ENCODE results near the gene PPP4R3B.
"Not testable (repeated sequence)": the region's sequence is repeated elsewhere in the genome, so short reads cannot be mapped to it uniquely, and the experiment has no call there.

PPP4R3B gene

DNA sequence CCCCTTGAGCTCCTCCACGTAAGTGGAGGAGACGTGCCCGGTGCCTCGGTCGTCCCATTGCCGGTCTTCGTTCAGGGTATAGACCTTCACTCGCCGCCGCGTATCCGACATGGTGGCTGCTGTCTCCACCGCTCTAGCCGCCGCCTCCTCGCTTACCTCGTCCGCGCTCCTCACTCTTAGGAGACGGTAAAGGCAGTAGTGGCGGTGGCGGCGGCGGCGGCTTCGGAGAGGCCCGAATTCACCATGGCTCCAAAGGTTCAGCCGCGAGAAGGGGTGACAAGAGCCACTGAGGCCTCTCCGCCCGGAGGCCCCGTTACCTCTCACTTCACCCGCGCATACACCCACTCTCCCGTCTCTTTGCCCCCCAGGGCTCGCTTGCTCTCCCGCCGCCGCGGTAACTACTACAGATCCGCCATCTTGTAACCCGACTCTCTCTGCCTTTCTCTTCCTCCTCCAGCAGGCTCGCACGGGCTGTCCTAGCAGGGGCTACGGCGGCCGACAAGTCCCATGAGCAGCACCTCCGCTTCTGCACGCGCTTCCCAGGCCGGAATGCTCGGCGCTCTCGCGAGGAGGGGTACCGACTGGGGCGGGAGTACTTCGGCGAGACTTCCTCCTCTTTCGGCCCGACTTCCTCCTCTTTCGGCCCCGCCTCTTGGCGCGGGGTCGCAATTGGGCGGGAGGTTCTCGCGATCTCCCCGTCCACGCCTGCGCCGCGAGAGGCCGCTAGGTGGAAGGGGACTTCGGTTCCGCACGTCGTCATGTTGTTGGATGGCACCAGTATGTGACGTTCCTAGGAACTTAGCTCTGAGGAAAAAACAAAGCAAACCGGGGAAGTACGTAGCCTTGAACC, at the start of gene PPP4R3B:
TSS of gene PPP4R3B (minus strand) at position 448 of the 850 bp plus-strand sequence. CDS start at position 111, 337 bp downstream.
- DNase-seq (ENCODE audit: low read depth) = peak; percentile 98

- no peak for DNase-seq (ENCODE audit: low read depth)
Measured at GRCh38 chr2:55653255-55653654, 35.8 kb upstream of the PPP4R3B start.

- DNase-seq (ENCODE audit: low read depth) = no peak
Measured at GRCh38 chr2:55649211-55649610, 31.8 kb upstream of the PPP4R3B start.

GRCh38 chr2:55636831-55637230, 19.4 kb upstream of the PPP4R3B start:
- no peak for DNase-seq (ENCODE audit: low read depth)

DNA sequence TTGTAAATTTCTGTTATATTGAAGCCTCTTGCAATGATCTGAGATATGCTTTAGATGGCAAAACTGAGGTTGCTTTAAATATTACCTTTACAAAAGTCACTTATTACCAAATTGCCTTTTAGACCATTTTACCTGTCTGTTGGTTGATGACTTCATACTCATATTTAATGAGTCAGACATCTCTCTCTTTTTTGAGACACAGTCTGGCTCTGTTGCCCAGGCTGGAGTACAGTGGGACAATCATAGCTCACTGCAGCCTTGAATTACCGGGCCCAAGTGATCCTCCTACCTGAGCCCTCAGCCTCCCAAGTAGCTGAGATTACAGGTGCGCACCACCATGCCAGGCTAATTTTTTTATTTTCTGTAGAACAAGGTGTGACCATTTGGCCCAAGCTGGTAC, 11.5 kb upstream of the PPP4R3B start:
- DNase-seq (ENCODE audit: low read depth) = no peak

GRCh38 chr2:55627915-55628314, 10.5 kb upstream of the PPP4R3B start:
- DNase-seq (ENCODE audit: low read depth) = no peak

GRCh38 chr2:55621802-55622201, 4.4 kb upstream of the PPP4R3B start:
- no peak for DNase-seq (ENCODE audit: low read depth)

GRCh38 chr2:55620123-55620779, 2.8 kb upstream of the PPP4R3B start:
- no peak for DNase-seq (ENCODE audit: low read depth)

- DNase-seq (ENCODE audit: low read depth) = peak; percentile 23
Measured at GRCh38 chr2:55618275-55619055, 1.0 kb upstream of the PPP4R3B start.

- DNase-seq (ENCODE audit: low read depth) = no peak
Measured at GRCh38 chr2:55618025-55618274, 528 bp upstream of the PPP4R3B start.

DNA sequence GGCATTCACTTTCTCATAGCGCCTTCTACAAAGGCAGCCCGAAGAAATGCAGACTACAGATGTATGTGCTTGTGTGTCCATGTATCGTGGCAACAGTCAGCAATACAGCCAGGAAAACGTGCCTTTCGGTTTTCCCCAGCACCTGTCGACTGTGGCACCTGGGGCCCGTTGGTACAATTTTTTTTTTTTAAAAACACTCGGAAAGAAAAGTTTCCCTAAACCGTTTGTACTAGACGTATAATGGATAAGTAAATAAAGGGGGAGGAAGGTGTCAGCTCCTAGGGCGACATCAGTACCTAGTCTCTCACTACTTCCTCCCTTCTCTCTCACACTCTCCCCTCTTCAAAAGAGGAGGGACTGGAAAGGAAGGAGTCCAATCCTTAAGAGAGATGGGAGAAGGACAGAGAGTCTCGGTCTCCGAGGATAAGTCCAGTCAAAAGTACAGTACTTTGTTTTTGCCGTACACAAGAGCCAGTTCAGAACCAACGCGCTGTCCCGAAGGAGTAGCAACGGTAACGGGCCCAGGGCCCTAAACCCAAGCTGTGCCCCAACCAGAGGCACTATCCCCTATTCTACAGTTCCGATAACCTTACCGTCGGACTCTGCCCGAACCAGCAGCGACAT, 759 bp downstream of the PPP4R3B start:
- DNase-seq (ENCODE audit: low read depth) = no peak

GRCh38 chr2:55611997-55612396, 5.4 kb downstream of the PPP4R3B start:
- no peak for DNase-seq (ENCODE audit: low read depth)

DNA sequence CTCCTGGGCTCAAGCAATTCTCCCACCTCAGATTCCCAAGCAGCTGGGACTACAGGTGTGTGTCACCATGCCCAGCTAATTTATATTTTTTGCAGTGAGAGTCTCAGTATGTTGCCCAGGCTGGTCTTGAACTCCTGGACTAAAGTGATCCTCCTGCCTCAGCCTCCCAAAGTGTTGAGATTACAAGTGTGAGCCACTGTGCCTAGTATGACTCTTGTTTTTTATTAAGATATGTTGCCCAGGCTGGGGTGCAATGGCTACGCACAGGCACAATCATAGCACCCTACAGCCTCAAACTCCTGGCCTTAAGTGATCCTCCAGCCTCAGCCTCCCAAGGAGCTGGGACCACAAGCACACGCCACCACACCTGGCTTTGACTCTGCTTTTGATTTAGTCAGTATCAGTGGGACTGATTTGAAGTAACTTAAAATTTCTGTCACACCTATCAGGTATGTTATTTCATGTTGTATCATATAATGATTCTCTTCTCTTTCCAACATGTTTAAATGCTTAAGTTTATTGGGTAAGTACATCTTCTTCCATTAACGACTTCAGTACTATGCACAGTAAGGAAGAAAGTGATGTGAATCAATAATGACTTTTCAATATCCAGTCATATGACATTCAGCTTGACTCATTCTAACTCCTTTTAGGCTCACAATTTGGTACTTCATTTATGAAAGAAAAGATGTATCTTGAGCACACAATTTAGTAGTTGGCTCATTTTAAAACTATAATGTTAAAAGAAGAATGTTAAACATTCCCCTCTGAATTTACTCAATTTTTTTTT, 6.3 kb downstream of the PPP4R3B start:
- no peak for DNase-seq (ENCODE audit: low read depth)

DNA sequence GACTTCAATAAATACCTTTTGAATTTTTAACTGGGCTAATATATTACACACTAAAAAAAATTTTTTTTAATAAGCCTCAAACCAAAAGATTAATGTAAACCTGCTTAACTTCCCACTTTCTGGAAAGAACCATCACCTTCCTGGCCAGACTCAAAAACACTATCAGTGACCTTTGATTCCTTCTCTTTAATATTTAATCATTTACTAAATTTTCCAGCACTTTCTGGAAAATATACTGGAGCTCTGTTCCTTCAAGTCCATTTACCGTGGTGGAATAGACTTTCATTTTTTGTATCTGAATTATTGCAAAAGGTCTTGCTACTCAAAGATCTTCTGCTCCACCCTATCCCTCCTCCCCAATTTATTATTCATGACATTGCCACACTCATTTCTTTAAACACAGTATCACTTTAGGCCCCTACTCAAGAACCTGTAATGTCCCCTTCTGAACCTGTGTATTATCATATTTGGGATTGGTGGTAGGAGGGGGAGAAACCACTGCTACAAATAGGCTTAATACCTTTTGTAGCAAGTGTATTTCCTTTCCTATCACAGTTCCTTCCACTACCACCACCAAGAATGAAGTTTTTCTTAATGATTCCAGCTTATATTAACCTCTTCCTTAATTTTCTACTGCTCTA, 7.4 kb downstream of the PPP4R3B start:
- DNase-seq (ENCODE audit: low read depth) = no peak

DNA sequence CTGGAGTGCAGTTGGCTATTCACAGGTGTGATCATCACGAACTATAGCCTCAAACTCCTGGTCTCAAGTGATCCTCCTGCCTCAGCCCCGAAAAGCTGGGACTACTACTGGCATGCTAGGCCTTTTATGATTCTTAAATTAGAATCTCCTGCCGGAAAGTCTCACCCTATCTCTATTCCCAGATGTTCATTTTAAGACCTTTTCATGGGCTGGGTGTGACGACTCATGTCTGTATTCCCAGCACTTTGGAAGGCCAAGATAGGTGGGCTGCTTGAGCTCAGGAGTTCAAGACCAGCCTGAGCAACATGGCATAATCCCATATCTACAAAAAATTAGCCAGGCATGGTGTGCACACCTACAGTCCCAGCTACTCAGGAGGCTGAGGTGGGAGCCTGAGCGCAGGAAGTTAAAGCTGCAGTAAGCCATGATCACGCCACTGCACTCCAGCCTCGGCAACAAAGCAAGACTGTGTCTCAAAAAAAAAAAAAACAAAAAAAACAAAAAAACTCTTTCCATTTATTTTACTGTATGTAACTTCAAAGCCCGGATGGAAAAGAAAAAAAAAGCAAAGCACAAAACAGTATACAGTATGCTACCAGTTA, 8.1 kb downstream of the PPP4R3B start:
- DNase-seq (ENCODE audit: low read depth) = no peak

- DNase-seq (ENCODE audit: low read depth) = no peak
Measured at GRCh38 chr2:55607717-55608116, 9.7 kb downstream of the PPP4R3B start.

DNA sequence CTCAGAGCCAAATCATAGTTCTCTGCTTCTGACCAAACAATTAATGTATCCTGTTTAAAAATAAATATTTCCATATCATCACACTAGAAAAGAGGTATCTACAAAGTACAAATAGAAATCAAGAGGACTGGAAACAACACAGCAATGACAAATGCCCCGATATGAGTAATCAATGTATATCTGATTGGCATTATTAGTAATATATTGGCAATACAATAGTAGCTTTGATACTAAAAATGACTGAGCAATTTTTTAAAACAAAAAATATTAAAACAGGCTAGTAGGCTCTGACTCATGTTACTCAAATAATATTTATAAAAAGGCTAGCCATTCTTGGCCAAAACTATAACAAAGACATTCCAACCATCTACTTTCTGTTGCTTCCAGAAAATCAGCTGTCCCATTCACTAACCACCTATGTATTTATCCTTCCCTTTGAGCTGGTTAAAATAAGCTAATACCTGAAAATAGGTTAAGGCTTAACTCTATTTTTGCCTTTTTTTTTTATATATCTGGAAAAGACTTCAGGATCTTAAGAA, 13.3 kb downstream of the PPP4R3B start:
- DNase-seq (ENCODE audit: low read depth) = no peak

- no peak for DNase-seq (ENCODE audit: low read depth)
Measured at GRCh38 chr2:55601849-55602248, 15.6 kb downstream of the PPP4R3B start.

GRCh38 chr2:55598056-55598795, 19.2 kb downstream of the PPP4R3B start:
- no peak for DNase-seq (ENCODE audit: low read depth)

- not testable (repeated sequence) for DNase-seq (ENCODE audit: low read depth)
Measured at GRCh38 chr2:55596795-55597194, 20.6 kb downstream of the PPP4R3B start.

Measured in activated T-helper 1 cell treated with Interleukin-2 at 50 U/mL for 16 hours (primary cell).